Psoas muscle (tissue), 8 donors: Measurements from ENCODE around the gene SLC35E4. TPM values are rescaled to one million over a fixed set of nuclear protein-coding genes. Genes with fewer than 3 reads are reported as not detected.
A peak's percentile ranks its signal among the peaks of the same experiment; 100 is the strongest.

Source experiments
- ATAC-seq, 4 donors: fragments of 200-7000 bp; cut with Tn5 transposase; one replicate each; pipeline ENCODE4 v1.9.1; 2020; ENCODE audit warnings: moderate library complexity in 3 of 4, mild to moderate bottlenecking in 2 of 4
- DNase-seq, 2 donors: peaks; one replicate each; pipeline ENCODE4 v3.0.0-alpha.2; 2020
- H3K27ac ChIP-seq: fragments of 200-600 bp; one replicate; pipeline ENCODE4 v1.8.0; 2022
- H3K27me3 ChIP-seq, 3 donors: fragments of 200-600 bp in 1 of 3; one replicate each; pipeline versions ENCODE4 v1.6.1 to v1.8.0; 2013 to 2022; ENCODE audit warnings: low read length in 2 of 3, mild to moderate bottlenecking in 2 of 3, moderate library complexity in 1 of 3; ENCODE audit not compliant: insufficient read depth in 3 of 3
- H3K36me3 ChIP-seq, 2 donors: fragments of 200-600 bp in 1 of 2; one replicate each; pipeline versions ENCODE4 v1.6.1 to v1.8.0; 2013 to 2022; ENCODE audit warnings: low read depth in 1 of 2, mild to moderate bottlenecking in 1 of 2, moderate library complexity in 1 of 2; ENCODE audit not compliant: insufficient read depth in 1 of 2
- H3K4me1 ChIP-seq: fragments of 200-600 bp; one replicate; pipeline ENCODE4 v1.8.0; 2022
- H3K4me3 ChIP-seq: fragments of 200-600 bp; one replicate; pipeline ENCODE4 v1.8.0; 2022; ENCODE audit warnings: mild to moderate bottlenecking
- H3K9me3 ChIP-seq: fragments of 200-600 bp; one replicate; pipeline ENCODE4 v1.8.0; 2022
- CTCF ChIP-seq: fragments of 200-600 bp; IDR thresholded peaks from one replicate; pipeline ENCODE4 v1.8.0; 2022; ENCODE audit warnings: antibody characterized with exemption
- WGBS, 3 donors: extraction: QIAGEN DNeasy Blood & Tissue Kit; methylation state at CpG; one replicate each; pipeline versions ENCODE4 v1.1.6 to v1.1.7; 2013; 5-methylcytosine and 5-hydroxymethylcytosine counted together
- intact Hi-C, 2 donors: fragments of 100-400 bp; cut with DNase I; formaldehyde crosslinking; loops; one replicate each; pipeline versions ENCODE4 v1.11.0 to v1.14.2; 2022
- polyA plus RNA-seq, 3 donors: library from polyadenylated mRNA; stranded (reverse); fragments of 200-250 nt; gene quantifications; one replicate each; pipeline ENCODE4 v1.2.3, GENCODE V29; 2013
- total RNA-seq, 4 donors: library from RNA; stranded (reverse); fragmentation: NEBNext Ultra II Directional in 2 of 4; extraction: Animal tissue kit (Norgen Biotek cat#: 25700) in 2 of 4; gene quantifications; one replicate each; pipeline versions ENCODE4 v1.2.1 to v1.2.4, GENCODE V29; 2021 to 2023
- donor health status: healthy with polysubstance abuse.
- donor health status: DM: no; HTN: no; CAD: no; lungs with moderate emphysema.
- donor health status: Bipolar disorder and iron deficiency.
- donor health status: healthy.
- donor health status: DM: yes; HTN: yes; CAD: no.
- donor health status: DM: no; HTN: no; CAD: no.
- donor health status: DM: no; HTN: no; CAD: no.
- donor health status: DM: yes; HTN: yes; CAD: no.

SLC35E4 gene
- total and polyA plus RNA-seq, 7 donors, result 2.6 to 11.5 (median 6.8) TPM

- Histone ChIP-seq H3K27me3 (no peaks in the 10 kb centered on the region), H3K4me1 (peaks cover 40% of the 10 kb centered on the region), H3K9me3 (no peaks in the 10 kb centered on the region), H3K36me3 (no peaks in the 10 kb centered on the region), H3K27ac (peak overlapping the region; percentile 85), H3K4me3 (peak overlapping the region; percentile 87)
- DNase-seq (no peak), ATAC-seq (no peak)
- WGBS, 3 donors, result 41 to 50% (median 41%) methylated on average over 1 of the region's 1 CpG
- TF ChIP-seq CTCF, result no peak
- intact Hi-C loops, result loop anchor here (5.0 kb wide), 2 partner anchors 60 to 285 kb away; no protein-coding TSS in a partner anchor
These were observed 2.1 kb downstream of the SLC35E4 start for GRCh38 chr22:30637701-30638114.

- no peak overlapping the region for H3K4me3 ChIP-seq
- peak overlapping the region; percentile 85 for H3K27ac ChIP-seq
- WGBS, 3 donors, result 59 to 72% (median 70%) methylated on average over 4 of the region's 4 CpGs
- DNase-seq (no peak), ATAC-seq (no peak)
- TF ChIP-seq CTCF, result no peak
- intact Hi-C loops, result no loop called here
- no peaks in the 10 kb centered on the region for H3K36me3 ChIP-seq
- no peaks in the 10 kb centered on the region for H3K9me3 ChIP-seq
- peaks cover 46% of the 10 kb centered on the region for H3K4me1 ChIP-seq
- no peaks in the 10 kb centered on the region for H3K27me3 ChIP-seq
These were observed 4.8 kb downstream of the SLC35E4 start for GRCh38 chr22:30640361-30640760.

- Histone ChIP-seq H3K4me1 (peaks cover 46% of the 10 kb centered on the region), H3K27me3 (no peaks in the 10 kb centered on the region), H3K4me3 (peak overlapping the region; percentile 41), H3K36me3 (no peaks in the 10 kb centered on the region), H3K27ac (peak overlapping the region; percentile 85), H3K9me3 (no peaks in the 10 kb centered on the region)
- intact Hi-C loops, result no loop called here
- 32 to 39% (median 35%) methylated on average over 4 of the region's 4 CpGs for WGBS, 3 donors
- peak in 1 of 2 donors; percentile 77 for DNase-seq
- peak; percentile 79 to 84 (median 84) for ATAC-seq
- no peak for TF ChIP-seq CTCF
These were observed 5.4 kb downstream of the SLC35E4 start for GRCh38 chr22:30640839-30641430.

- ATAC-seq, result peak; percentile 26 to 63 (median 51)
- H3K4me3 ChIP-seq, result no peak overlapping the region
- H3K27ac ChIP-seq, result peak overlapping the region; percentile 85
- H3K9me3 ChIP-seq, result no peaks in the 10 kb centered on the region
- DNase-seq, result peak in 1 of 2 donors; percentile 74
- peaks cover 0 to 10% of the 10 kb centered on the region in 2 donors for H3K36me3 ChIP-seq
- intact Hi-C loops, result no loop called here
- WGBS, 3 donors, result 48 to 58% (median 55%) methylated on average over 16 of the region's 16 CpGs
- no peaks in the 10 kb centered on the region for H3K27me3 ChIP-seq
- peaks cover 46% of the 10 kb centered on the region for H3K4me1 ChIP-seq
- TF ChIP-seq CTCF, result no peak
These were observed 7.7 kb downstream of the SLC35E4 start for GRCh38 chr22:30643055-30643875.
